GM23338 (cell line): Measurements from ENCODE around the gene RNF145. TPM values are rescaled to one million over a fixed set of nuclear protein-coding genes. Genes with fewer than 3 reads are reported as not detected.

Source experiments
- ATAC-seq: fragments of 200-7000 bp; cut with Tn5 transposase; 3 replicates; pipeline ENCODE4 v1.9.1; 2020
- DNase-seq: peaks from one replicate; pipeline ENCODE4 v3.0.0-alpha.2; 2015; ENCODE audit warnings: low spot score
- H2AFZ ChIP-seq: fragments of 200-600 bp; sonication (generic); 2 replicates; pipeline ENCODE4 v1.8.0; 2016; ENCODE audit warnings: antibody characterized with exemption, mild to moderate bottlenecking, moderate library complexity
- H3F3A ChIP-seq: fragments of 200-600 bp; sonication (generic); replicated peaks from 2 replicates; pipeline ENCODE4 v1.8.0; 2017; ENCODE audit warnings: antibody characterized with exemption, mixed run types, low read depth
- H3K27ac ChIP-seq: fragments of 200-600 bp; sonication (generic); 2 replicates; pipeline ENCODE4 v1.6.1; 2016; ENCODE audit warnings: low read depth
- H3K27me3 ChIP-seq: fragments of 200-600 bp; sonication (generic); 2 replicates; pipeline ENCODE4 v1.8.0; 2016; ENCODE audit warnings: mild to moderate bottlenecking, mixed run types, moderate library complexity; ENCODE audit not compliant: insufficient read depth
- H3K36me3 ChIP-seq: fragments of 200-600 bp; sonication (generic); 2 replicates; pipeline ENCODE4 v1.8.0; 2016; ENCODE audit warnings: mild to moderate bottlenecking; ENCODE audit not compliant: insufficient read depth
- H3K4me1 ChIP-seq: fragments of 200-600 bp; sonication (generic); 2 replicates; pipeline ENCODE4 v1.8.0; 2016; ENCODE audit warnings: mild to moderate bottlenecking, moderate library complexity; ENCODE audit not compliant: insufficient read depth
- H3K4me2 ChIP-seq: fragments of 200-600 bp; sonication (generic); 2 replicates; pipeline ENCODE4 v1.7.1; 2017; ENCODE audit warnings: mixed run types
- H3K4me3 ChIP-seq: fragments of 200-600 bp; sonication (generic); 2 replicates; pipeline ENCODE4 v1.6.1; 2016; ENCODE audit warnings: mixed run types
- H3K79me2 ChIP-seq: fragments of 200-600 bp; sonication (generic); replicated peaks from 2 replicates; pipeline ENCODE4 v1.8.0; 2017; ENCODE audit warnings: mild to moderate bottlenecking; ENCODE audit not compliant: insufficient read depth
- H3K9me2 ChIP-seq: fragments of 200-600 bp; sonication (generic); 2 replicates; pipeline ENCODE4 v1.8.0; 2017; ENCODE audit not compliant: insufficient read depth
- H4K20me1 ChIP-seq: fragments of 200-600 bp; sonication (generic); replicated peaks from 2 replicates; pipeline ENCODE4 v1.8.0; 2017; ENCODE audit warnings: mild to moderate bottlenecking; ENCODE audit not compliant: insufficient read depth
- H3K27ac Mint-ChIP-seq: 2 replicates; pipeline ENCODE4 v1.8.0; 2020; ENCODE audit warnings: inconsistent platforms, mild to moderate bottlenecking, moderate library complexity, mixed read lengths
- H3K27me3 Mint-ChIP-seq: 3 replicates; pipeline ENCODE4 v1.8.0; 2022; ENCODE audit warnings: low read depth, mild to moderate bottlenecking, moderate library complexity, mixed read lengths, inconsistent platforms; ENCODE audit not compliant: insufficient read depth, poor library complexity
- H3K36me3 Mint-ChIP-seq: 3 replicates; pipeline ENCODE4 v1.8.0; 2021; ENCODE audit warnings: low read depth, mild to moderate bottlenecking, inconsistent platforms, moderate library complexity, mixed read lengths
- H3K4me1 Mint-ChIP-seq: 3 replicates; pipeline ENCODE4 v1.8.0; 2020; ENCODE audit warnings: mild to moderate bottlenecking, inconsistent platforms, mixed read lengths
- H3K4me3 Mint-ChIP-seq: 3 replicates; pipeline ENCODE4 v1.8.0; 2021; ENCODE audit warnings: moderate library complexity, mild to moderate bottlenecking, inconsistent platforms, mixed read lengths
- H3K9me3 Mint-ChIP-seq: 3 replicates; pipeline ENCODE4 v1.8.0; 2020; ENCODE audit warnings: moderate library complexity, mild to moderate bottlenecking, inconsistent platforms, mixed read lengths
- CREB1 ChIP-seq: fragments of 250-450 bp; sonication (Bioruptor Pico); IDR thresholded peaks from 2 replicates; pipeline ENCODE4 v1.5.0; 2020; ENCODE audit warnings: low read depth, mild to moderate bottlenecking, moderate library complexity
- ETS1 ChIP-seq: IDR thresholded peaks from 2 replicates; pipeline ENCODE4 v1.6.1; 2016; ENCODE audit warnings: antibody characterized with exemption
- EZH2 ChIP-seq: fragments of 200-600 bp; sonication (generic); IDR thresholded peaks from one replicate; pipeline ENCODE4 v1.8.0; 2017; ENCODE audit warnings: antibody characterized with exemption, mild to moderate bottlenecking, low read depth; ENCODE audit not compliant: unreplicated experiment
- EZH2phosphoT487 ChIP-seq: fragments of 200-600 bp; sonication (generic); IDR thresholded peaks from one replicate; pipeline ENCODE4 v1.8.1; 2018; ENCODE audit warnings: antibody characterized with exemption; ENCODE audit not compliant: unreplicated experiment
- JUNB ChIP-seq: IDR thresholded peaks from one replicate; pipeline ENCODE4 v1.6.1; 2016; ENCODE audit warnings: antibody characterized with exemption; ENCODE audit not compliant: unreplicated experiment
- NANOG ChIP-seq: IDR thresholded peaks from 2 replicates; pipeline ENCODE4 v1.6.1; 2016; ENCODE audit warnings: antibody characterized with exemption, borderline replicate concordance
- POLR2AphosphoS5 ChIP-seq: IDR thresholded peaks from 2 replicates; pipeline ENCODE4 v1.6.1; 2016; ENCODE audit warnings: antibody characterized with exemption, low read depth
- REST ChIP-seq: IDR thresholded peaks from one replicate; pipeline ENCODE4 v1.6.1; 2018; ENCODE audit warnings: antibody characterized with exemption; ENCODE audit not compliant: unreplicated experiment
- STAT1 ChIP-seq: IDR thresholded peaks from one replicate; pipeline ENCODE4 v1.6.1; 2016; ENCODE audit warnings: antibody characterized with exemption; ENCODE audit not compliant: unreplicated experiment
- ZNF114 ChIP-seq: fragments of 250-450 bp; sonication (Bioruptor Pico); IDR thresholded peaks from 2 replicates; pipeline ENCODE4 v1.5.0; 2020; ENCODE audit warnings: mild to moderate bottlenecking, moderate library complexity
- ZNF331 ChIP-seq: fragments of 250-450 bp; sonication (Bioruptor Pico); IDR thresholded peaks from 2 replicates; pipeline ENCODE4 v1.5.0; 2020; ENCODE audit warnings: low read depth, mild to moderate bottlenecking, moderate library complexity
- polyA plus RNA-seq: library from polyadenylated mRNA; unstranded; fragments of >200 nt; fragmentation: Nextera tagmentation; extraction: Ambion mirVana; gene quantifications from 2 replicates; pipeline ENCODE4 v1.2.1, GENCODE V29; 2016
- total RNA-seq: library from RNA; depleted of rRNA; stranded (reverse); fragments of >200 nt; shearing (Covaris generic); gene quantifications from 2 replicates; pipeline ENCODE4 v1.2.3, GENCODE V29; 2014

The RNF145 gene
- total and polyA plus RNA-seq, 2 experiments from 2014 or later: 15.6 to 43.5 TPM

DNA sequence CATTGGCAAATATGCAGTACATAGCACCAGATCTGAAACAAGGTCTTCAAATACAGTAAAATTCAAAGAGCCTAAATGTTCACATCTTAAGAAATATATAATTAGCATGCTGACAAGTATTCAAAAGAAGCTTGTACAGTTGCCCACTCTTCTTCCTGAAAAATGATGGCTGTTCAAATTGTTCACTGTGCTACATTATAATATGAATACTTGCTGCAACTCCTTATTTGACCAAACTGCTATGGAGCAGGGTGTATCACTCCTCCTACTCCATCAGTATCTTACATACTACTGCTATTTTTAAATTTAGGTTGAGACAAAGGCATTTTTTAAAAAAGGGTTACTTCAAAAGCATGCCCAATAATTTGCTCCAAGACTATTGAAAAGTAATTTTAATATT is 39.3 kb downstream of the RNF145 start:
- H3K9me3 Mint-ChIP-seq: no peaks in the 10 kb centered on the region
- Histone ChIP-seq H3K4me2 (no peak overlapping the region), H3F3A (no peaks in the 10 kb centered on the region), H2AFZ (no peak overlapping the region), H3K27ac (no peak overlapping the region), H3K27me3 (no peaks in the 10 kb centered on the region), H3K4me1 (no peaks in the 10 kb centered on the region), H3K36me3 (no peaks in the 10 kb centered on the region), H3K79me2 (no peaks in the 10 kb centered on the region), H3K4me3 (no peak overlapping the region), H4K20me1 (peaks cover 5% of the 10 kb centered on the region; the same call in 1 of the 2 replicates), H3K9me2 (no peaks in the 10 kb centered on the region)
- no peak overlapping the region for H3K4me3 Mint-ChIP-seq
- peaks cover 4% of the 10 kb centered on the region; the same call in 1 of the 3 replicates for H3K36me3 Mint-ChIP-seq
- H3K27me3 Mint-ChIP-seq: no peaks in the 10 kb centered on the region
- no peak overlapping the region for H3K27ac Mint-ChIP-seq
- TF ChIP-seq EZH2phosphoT487: no peak
- TF ChIP-seq ZNF114 (CRISPR knock-in tag): no peak
- no peak for TF ChIP-seq ETS1
- TF ChIP-seq STAT1: no peak
- TF ChIP-seq REST: no peak
- no peak for TF ChIP-seq ZNF331 (CRISPR knock-in tag)
- no peak for TF ChIP-seq POLR2AphosphoS5
- no peak for TF ChIP-seq NANOG
- no peak for TF ChIP-seq EZH2
- ATAC-seq (no peak), DNase-seq (no peak)
- no peaks in the 10 kb centered on the region for H3K4me1 Mint-ChIP-seq

DNA sequence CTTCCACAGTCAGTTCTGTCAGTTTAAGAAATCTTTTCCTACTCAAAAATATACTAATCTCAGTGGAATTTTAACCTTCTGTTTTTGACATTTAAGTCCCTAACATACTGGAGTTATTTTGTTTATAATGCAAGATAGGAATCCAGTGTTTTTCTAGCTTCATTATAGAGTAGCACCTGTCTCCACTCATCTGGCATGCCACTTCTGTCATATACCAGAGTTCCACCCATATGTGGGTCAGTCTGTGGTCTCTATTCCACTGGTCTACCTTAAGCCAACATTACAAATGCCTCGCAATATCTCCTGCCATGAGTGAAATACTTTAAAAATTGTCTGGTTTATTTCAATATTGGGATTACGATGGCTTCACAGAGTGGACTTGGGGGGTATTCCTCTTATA is 42.9 kb downstream of the RNF145 start:
- H3K4me1 ChIP-seq: no peaks in the 10 kb centered on the region
- Mint-ChIP-seq H3K27ac (no peak overlapping the region), H3K4me1 (peaks cover 4% of the 10 kb centered on the region; the same call in 2 of the 3 replicates), H3K36me3 (peaks cover 5% of the 10 kb centered on the region; the same call in 2 of the 3 replicates), H3K4me3 (no peak overlapping the region), H3K27me3 (no peaks in the 10 kb centered on the region), H3K9me3 (no peaks in the 10 kb centered on the region)
- DNase-seq (no peak), ATAC-seq (no peak)
- H2AFZ ChIP-seq: no peak overlapping the region
- no peaks in the 10 kb centered on the region for H3K9me2 ChIP-seq
- no peaks in the 10 kb centered on the region for H3F3A ChIP-seq
- no peaks in the 10 kb centered on the region for H4K20me1 ChIP-seq
- H3K36me3 ChIP-seq: no peaks in the 10 kb centered on the region
- no peak overlapping the region for H3K27ac ChIP-seq
- no peak overlapping the region for H3K4me3 ChIP-seq
- H3K4me2 ChIP-seq: no peak overlapping the region
- H3K27me3 ChIP-seq: no peaks in the 10 kb centered on the region
- TF ChIP-seq NANOG (no peak), ETS1 (no peak), JUNB (no peak), CREB1 (no peak), STAT1 (no peak), EZH2phosphoT487 (no peak)
- no peaks in the 10 kb centered on the region for H3K79me2 ChIP-seq
